ENCODE measurements around the gene PLXNA4. TPM values are rescaled to one million over a fixed set of nuclear protein-coding genes. Genes with fewer than 3 reads are reported as not detected.

Gene PLXNA4
- total and polyA plus RNA-seq, 2 donors from 2014 or later = 0.17 to 3.5 TPM

DNA sequence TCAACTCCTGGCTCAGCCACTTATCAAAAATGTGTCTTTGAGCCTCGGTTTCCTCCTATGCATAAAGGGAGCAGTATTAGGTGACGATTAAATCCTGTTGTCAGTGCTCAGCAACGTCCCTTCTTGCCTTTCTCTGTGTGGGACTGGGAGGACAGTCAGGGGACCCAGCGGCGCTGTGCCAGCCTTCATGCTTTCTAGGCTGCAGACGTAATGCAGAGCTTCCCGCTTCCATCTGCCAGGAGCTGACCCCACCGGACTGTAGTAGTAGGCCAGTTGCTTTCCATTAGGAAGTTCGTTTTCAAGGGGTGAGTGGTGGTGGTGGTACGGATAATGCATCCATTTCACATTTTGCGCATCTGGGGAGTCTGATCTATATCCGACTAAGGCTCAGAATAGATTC is 321.8 kb downstream of the PLXNA4 start:
- Histone ChIP-seq H3K36me3 (ENCODE audit: control insufficient read depth in 2 of 3, insufficient read depth in 3 of 3, low read length in 3 of 3) (no peaks in the 10 kb centered on the region), H3K27ac (ENCODE audit: low read depth in 2 of 2, low read length in 2 of 2) (no peak overlapping the region), H3K9ac (ENCODE audit: low read length in 3 of 3) (no peak overlapping the region), H3K4me3 (ENCODE audit: low read length in 3 of 3) (no peak overlapping the region), H3K27me3 (ENCODE audit: control insufficient read depth, insufficient read depth, low read length) (no peaks in the 10 kb centered on the region), H3K4me1 (ENCODE audit: control insufficient read depth in 2 of 3, insufficient read depth in 2 of 3, low read depth in 1 of 3, low read length in 3 of 3) (peaks cover 0 to 8% (median 0%) of the 10 kb centered on the region in 3 donors), H3K9me3 (ENCODE audit: control insufficient read depth in 2 of 3, insufficient read depth in 1 of 3, low read length in 3 of 3) (no peaks in the 10 kb centered on the region)
- intact Hi-C loops (cut with DNase I) = no loop called here
- no peak for DNase-seq
- FAIRE-seq = no peak
- TF ChIP-seq, protein P1, sequence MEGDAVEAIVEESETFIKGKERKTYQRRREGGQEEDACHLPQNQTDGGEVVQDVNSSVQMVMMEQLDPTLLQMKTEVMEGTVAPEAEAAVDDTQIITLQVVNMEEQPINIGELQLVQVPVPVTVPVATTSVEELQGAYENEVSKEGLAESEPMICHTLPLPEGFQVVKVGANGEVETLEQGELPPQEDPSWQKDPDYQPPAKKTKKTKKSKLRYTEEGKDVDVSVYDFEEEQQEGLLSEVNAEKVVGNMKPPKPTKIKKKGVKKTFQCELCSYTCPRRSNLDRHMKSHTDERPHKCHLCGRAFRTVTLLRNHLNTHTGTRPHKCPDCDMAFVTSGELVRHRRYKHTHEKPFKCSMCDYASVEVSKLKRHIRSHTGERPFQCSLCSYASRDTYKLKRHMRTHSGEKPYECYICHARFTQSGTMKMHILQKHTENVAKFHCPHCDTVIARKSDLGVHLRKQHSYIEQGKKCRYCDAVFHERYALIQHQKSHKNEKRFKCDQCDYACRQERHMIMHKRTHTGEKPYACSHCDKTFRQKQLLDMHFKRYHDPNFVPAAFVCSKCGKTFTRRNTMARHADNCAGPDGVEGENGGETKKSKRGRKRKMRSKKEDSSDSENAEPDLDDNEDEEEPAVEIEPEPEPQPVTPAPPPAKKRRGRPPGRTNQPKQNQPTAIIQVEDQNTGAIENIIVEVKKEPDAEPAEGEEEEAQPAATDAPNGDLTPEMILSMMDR (IDR thresholded peaks at IDR 0.05; ENCODE audit: borderline replicate concordance, extremely low read depth, insufficient read depth) = no peak

DNA sequence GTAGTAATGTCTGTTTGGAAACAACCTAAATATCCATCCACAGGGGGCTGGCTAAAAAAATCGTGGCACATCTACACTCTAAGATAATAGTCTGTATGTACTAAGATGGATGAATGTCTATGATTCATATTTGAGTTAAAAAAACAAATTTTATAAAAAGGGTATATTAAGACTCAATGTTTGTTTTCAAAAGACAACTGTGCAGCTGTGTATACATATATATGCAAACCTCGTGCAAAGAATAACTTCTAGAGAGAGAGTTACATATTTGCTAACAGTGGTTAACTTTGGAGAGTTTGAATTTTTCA is 323.5 kb downstream of the PLXNA4 start:
- TF ChIP-seq, protein P1 (IDR thresholded peaks at IDR 0.05; ENCODE audit: borderline replicate concordance, extremely low read depth, insufficient read depth) = no peak
- no peak for DNase-seq
- Histone ChIP-seq H3K9me3 (ENCODE audit: control insufficient read depth in 2 of 3, insufficient read depth in 1 of 3, low read length in 3 of 3) (no peaks in the 10 kb centered on the region), H3K36me3 (ENCODE audit: control insufficient read depth in 2 of 3, insufficient read depth in 3 of 3, low read length in 3 of 3) (no peaks in the 10 kb centered on the region), H3K27me3 (ENCODE audit: control insufficient read depth, insufficient read depth, low read length) (no peaks in the 10 kb centered on the region), H3K9ac (ENCODE audit: low read length in 3 of 3) (no peak overlapping the region), H3K4me1 (ENCODE audit: control insufficient read depth in 2 of 3, insufficient read depth in 2 of 3, low read depth in 1 of 3, low read length in 3 of 3) (peaks cover 0 to 8% (median 3%) of the 10 kb centered on the region in 3 donors), H3K27ac (ENCODE audit: low read depth in 2 of 2, low read length in 2 of 2) (no peak overlapping the region), H3K4me3 (ENCODE audit: low read length in 3 of 3) (no peak overlapping the region)
- FAIRE-seq = no peak
- intact Hi-C loops (cut with DNase I) = no loop called here

DNA sequence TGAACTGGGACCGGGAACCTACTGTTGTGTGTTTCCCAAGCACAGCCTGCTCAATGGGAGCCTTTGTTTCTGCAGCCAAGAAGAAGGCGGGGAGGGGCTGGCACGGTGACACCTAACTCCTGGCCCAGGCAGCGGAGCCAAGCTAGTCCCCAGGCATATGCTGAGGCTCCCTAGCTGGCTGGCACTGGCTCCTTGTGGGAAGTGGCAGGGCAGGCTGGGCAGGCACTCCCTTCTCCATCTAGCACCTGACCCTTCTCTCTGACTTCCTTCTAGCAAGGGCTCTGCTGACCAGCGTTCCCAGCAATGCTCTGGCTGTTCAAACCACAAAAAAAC is 325.0 kb downstream of the PLXNA4 start:
- H3K4me1 ChIP-seq (ENCODE audit: control insufficient read depth in 2 of 3, insufficient read depth in 2 of 3, low read depth in 1 of 3, low read length in 3 of 3) = peaks cover 0 to 8% (median 3%) of the 10 kb centered on the region in 3 donors
- FAIRE-seq = no peak
- intact Hi-C loops (cut with DNase I) = no loop called here
- H3K9me3 ChIP-seq (ENCODE audit: control insufficient read depth in 2 of 3, insufficient read depth in 1 of 3, low read length in 3 of 3) = no peaks in the 10 kb centered on the region
- no peaks in the 10 kb centered on the region for H3K27me3 ChIP-seq (ENCODE audit: control insufficient read depth, insufficient read depth, low read length)
- DNase-seq = peak; percentile 53 to 94 (median 63)
- TF ChIP-seq, protein P1 (IDR thresholded peaks at IDR 0.05; ENCODE audit: borderline replicate concordance, extremely low read depth, insufficient read depth) = no peak
- H3K27ac ChIP-seq (ENCODE audit: low read depth in 2 of 2, low read length in 2 of 2) = no peak overlapping the region
- no peak overlapping the region for H3K4me3 ChIP-seq (ENCODE audit: low read length in 3 of 3)
- H3K36me3 ChIP-seq (ENCODE audit: control insufficient read depth in 2 of 3, insufficient read depth in 3 of 3, low read length in 3 of 3) = no peaks in the 10 kb centered on the region
- H3K9ac ChIP-seq (ENCODE audit: low read length in 3 of 3) = no peak overlapping the region
